Ishikawa (cell line): ENCODE results near the gene PRL.

Experiments used
- CEBPB ChIP-seq: IDR thresholded peaks from 2 replicates; pipeline ENCODE4 v1.6.1; 2012
- EGR1 ChIP-seq: IDR thresholded peaks from 2 replicates; pipeline ENCODE4 v1.6.1; 2012
- EP300 ChIP-seq: IDR thresholded peaks from 2 replicates; pipeline ENCODE4 v1.6.1; 2012; ENCODE audit warnings: borderline replicate concordance
- FOXM1 ChIP-seq: IDR thresholded peaks from 2 replicates; pipeline ENCODE4 v1.6.1; 2012; ENCODE audit warnings: low read depth, borderline replicate concordance
- NFIC ChIP-seq: IDR thresholded peaks from 2 replicates; pipeline ENCODE4 v1.6.1; 2012
- YY1 ChIP-seq: IDR thresholded peaks from 2 replicates; pipeline ENCODE4 v1.6.1; 2012; ENCODE audit warnings: low read depth
- TF ChIP-seq, protein P1 (sequence below): IDR thresholded peaks from 2 replicates; pipeline ENCODE4 v1.6.1; 2012

DNA sequence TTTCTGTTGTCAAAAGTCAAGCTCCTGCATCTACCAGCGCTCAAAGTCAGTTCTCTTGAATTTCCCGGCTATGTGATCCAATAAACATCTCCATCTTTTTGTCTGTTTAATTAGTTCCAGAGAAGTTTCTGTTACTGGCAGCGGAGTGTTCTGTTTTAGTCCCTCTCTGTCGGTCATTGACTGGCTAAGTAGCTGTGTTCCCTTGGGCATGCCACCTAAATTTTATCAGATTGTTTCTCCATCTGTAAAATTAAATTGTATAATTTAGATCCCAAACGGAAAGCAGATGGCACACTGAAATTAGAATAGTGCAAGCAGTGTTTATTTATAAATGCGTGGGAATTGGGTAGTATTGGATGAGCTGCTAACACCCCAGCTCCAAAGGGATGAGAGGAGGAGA is 29.7 kb upstream of the PRL start:
- TF ChIP-seq CEBPB (no peak), FOXM1 (no peak), EP300 (no peak), NFIC (no peak), YY1 (no peak), EGR1 (no peak)
- TF ChIP-seq, protein P1, sequence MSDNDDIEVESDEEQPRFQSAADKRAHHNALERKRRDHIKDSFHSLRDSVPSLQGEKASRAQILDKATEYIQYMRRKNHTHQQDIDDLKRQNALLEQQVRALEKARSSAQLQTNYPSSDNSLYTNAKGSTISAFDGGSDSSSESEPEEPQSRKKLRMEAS: no peak
